Fibroblast of pulmonary artery (primary cell): ENCODE results near the gene PIAS1.

Experiments used
- DNase-seq: peaks from one replicate; pipeline ENCODE4 v3.0.0-alpha.2; 2010; ENCODE audit warnings: low read depth
- H3K4me3 ChIP-seq: replicated peaks from 2 replicates; pipeline ENCODE4 v1.5.1; 2011; ENCODE audit warnings: low read depth, mild to moderate bottlenecking, control low read depth, low read length, moderate library complexity
- TF ChIP-seq, protein P1 (sequence below): IDR thresholded peaks from 2 replicates; pipeline ENCODE4 v1.5.1; 2011; ENCODE audit warnings: mild to moderate bottlenecking, control low read depth, low read length, inconsistent platforms; ENCODE audit errors: missing control alignments

PIAS1 gene

DNA sequence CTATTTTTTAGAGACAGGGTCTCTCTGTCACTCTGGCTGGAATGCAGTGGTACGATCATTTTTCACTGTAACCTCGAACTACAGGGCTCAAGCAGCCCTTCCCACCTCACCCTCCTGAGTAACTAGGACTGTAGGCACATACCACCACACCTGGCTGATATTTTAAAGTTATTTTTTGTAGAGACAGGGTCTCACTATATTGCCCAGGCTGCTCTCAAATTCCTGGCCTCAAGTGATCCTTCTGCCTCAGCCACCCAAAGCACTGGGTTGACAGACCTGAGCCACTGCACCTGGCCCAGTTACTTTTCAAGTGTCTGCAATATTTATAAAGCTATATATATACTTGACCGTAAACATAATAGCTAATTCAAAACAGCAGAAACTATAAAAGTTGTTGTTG is 75.0 kb downstream of the PIAS1 start:
- no peak for DNase-seq
- TF ChIP-seq, protein P1, sequence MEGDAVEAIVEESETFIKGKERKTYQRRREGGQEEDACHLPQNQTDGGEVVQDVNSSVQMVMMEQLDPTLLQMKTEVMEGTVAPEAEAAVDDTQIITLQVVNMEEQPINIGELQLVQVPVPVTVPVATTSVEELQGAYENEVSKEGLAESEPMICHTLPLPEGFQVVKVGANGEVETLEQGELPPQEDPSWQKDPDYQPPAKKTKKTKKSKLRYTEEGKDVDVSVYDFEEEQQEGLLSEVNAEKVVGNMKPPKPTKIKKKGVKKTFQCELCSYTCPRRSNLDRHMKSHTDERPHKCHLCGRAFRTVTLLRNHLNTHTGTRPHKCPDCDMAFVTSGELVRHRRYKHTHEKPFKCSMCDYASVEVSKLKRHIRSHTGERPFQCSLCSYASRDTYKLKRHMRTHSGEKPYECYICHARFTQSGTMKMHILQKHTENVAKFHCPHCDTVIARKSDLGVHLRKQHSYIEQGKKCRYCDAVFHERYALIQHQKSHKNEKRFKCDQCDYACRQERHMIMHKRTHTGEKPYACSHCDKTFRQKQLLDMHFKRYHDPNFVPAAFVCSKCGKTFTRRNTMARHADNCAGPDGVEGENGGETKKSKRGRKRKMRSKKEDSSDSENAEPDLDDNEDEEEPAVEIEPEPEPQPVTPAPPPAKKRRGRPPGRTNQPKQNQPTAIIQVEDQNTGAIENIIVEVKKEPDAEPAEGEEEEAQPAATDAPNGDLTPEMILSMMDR, result no peak
- H3K4me3 ChIP-seq, result no peak overlapping the region

DNA sequence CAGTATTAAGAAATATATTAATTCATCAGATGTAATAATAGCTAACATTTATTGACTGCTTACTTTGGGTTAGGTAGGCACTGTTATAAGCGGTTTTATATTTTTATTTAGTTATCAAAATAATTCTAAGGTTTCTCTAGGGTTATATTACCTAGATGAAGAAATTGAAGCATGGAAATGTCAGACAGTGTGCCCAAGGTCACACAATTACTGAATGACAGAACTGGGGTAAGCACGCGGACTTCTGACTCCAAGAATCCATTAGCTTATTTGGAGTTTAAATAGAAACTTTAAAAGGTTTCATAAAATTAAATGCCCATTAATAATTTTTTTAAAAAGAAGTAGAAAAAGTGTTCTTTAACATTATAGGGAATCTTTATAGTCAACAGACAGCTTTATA is 76.7 kb downstream of the PIAS1 start:
- TF ChIP-seq, protein P1, result no peak
- H3K4me3 ChIP-seq, result no peak overlapping the region
- DNase-seq, result no peak

DNA sequence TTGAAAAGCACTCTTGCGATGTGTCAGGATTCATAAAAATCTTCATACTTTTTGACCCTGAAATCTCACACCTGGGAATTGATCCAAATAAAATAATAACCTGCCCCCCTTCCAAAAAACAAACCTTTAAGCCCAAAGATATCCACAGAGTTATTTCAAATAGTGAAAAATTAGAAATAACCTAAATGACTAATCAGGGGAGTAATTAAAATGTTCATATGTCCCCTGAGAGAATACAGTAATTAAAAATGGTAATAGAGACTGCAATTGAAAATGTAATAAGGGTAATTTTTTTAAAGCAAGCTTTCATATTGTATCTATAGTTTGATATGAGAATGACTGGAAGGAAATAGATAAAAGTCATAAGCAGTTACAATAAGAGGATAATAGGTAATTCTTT is 83.0 kb downstream of the PIAS1 start:
- H3K4me3 ChIP-seq, result no peak overlapping the region
- DNase-seq, result no peak
- TF ChIP-seq, protein P1, result no peak

DNA sequence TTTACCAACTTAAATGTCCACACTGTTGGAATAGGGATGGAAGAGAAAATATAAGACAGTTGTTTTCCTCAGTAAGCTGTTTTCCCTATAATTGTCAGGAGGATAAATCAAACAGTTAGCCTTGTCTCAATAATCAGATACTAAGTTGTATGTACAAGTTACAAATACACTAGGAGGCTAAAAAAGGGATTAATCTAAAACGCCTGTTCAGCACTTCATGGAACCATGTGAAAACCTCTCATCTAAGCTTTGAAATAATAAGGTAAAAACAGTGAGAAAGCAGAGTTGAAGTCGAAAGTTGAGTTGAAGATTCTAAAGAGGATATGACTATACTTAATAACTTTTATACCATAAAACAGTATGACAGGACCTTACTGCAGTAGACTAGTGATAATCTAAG is 89.0 kb downstream of the PIAS1 start:
- TF ChIP-seq, protein P1, result no peak
- H3K4me3 ChIP-seq, result no peak overlapping the region
- no peak for DNase-seq

DNA sequence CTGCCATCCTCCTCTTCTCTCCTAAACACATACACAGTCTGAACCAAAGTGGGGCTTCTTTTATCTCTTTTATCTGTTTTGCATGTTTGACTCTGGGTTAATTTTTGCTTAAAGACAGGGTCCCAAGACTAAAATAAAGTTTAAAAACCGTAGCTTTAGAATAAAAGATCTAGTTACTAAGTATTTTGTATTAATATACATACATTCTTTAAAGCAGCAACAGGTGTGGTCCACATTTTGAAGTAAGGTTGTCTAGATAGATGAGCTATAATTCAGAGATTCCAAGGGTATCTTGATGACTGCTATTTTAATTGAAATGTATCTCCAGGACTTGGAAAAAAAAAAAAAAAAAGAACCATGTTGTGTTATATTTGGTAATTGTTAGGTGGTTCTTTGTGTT is 89.7 kb downstream of the PIAS1 start:
- no peak overlapping the region for H3K4me3 ChIP-seq
- TF ChIP-seq, protein P1, result no peak
- DNase-seq, result no peak

DNA sequence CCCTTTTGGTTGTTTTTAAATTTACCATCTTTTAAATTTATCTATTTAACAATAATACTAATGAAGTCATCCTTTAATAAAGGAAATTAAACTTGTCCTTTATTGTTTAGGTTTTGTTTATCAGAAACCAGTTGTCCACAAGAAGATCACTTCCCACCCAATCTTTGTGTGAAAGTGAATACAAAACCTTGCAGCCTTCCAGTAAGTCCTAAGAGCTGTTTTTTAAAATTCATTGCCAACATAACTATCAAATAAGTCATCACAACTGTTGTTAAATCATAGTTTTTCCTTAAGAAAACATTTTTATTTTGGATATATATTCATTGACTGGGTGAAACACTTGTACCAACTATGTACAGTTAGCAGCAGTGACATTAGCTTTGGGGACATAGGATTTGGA is 91.6 kb downstream of the PIAS1 start:
- DNase-seq, result peak; percentile 10
- TF ChIP-seq, protein P1, result no peak
- H3K4me3 ChIP-seq, result no peak overlapping the region

DNA sequence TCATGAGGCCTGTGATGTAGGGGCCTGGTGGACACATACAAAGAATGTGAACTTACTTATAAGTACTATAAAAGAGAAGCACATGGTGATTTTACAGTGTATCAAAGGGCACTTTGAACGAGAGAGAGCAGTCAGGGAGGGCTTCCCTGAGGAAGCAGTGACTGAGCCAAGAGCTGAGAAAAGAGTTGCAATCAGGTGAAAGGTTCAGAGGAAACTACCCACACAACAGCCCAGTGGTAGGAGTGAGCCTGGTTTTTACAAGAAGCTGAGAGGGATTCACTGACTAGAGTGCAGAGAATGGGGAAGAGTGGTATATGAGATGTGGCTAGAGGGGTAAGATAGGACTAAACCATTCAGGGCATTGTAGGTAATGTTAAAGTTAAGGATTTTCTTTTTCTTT is 93.9 kb downstream of the PIAS1 start:
- DNase-seq, result no peak
- TF ChIP-seq, protein P1, result no peak
- H3K4me3 ChIP-seq, result no peak overlapping the region
